ENCODE measurements around the gene SYT14. TPM values are rescaled to one million over a fixed set of nuclear protein-coding genes. Genes with fewer than 3 reads are reported as not detected.

The SYT14 gene
- polyA plus RNA-seq, 1 experiment, result 1.5 TPM

DNA sequence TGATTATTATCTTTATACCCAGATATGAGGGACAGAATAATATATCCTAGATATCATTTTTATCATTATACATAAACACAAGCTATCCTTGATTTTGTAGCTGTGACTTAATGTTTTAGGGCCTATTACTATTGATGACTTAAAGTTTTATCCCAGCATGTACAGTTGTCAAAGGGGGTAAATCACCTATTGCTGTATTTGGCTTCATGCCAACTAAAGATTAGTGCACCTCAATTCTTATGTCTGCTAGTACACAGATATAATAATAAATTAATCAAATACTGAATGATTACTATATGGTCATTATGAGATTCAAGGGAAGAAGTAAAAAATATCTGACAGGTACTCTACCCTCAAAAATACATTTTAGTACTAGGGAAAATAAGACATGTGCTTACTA lies 84.0 kb downstream of the SYT14 start:
- CTCF ChIA-PET, result no interaction called here

DNA sequence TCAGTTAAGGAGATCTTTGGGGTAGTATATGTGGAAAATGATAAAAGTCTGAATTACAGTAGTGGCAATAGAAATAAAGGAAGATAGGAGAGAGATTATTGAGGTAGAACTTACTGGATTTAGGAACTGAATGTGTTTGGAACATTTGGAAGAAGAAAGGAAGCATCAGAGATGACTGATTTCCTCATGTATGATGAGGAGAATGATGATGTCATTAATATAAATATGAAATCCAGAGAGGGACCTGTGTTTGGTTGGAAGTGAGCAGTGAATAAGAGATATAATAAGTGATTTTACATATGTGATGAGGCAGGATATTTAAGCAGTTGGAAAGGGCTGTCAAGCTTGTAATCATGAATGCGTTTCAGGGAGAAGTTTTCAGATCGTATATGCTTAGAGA lies 86.3 kb downstream of the SYT14 start:
- Histone ChIP-seq H3K36me3 (ENCODE audit: control insufficient read depth, insufficient read depth, low read length) (no peaks in the 10 kb centered on the region), H3K27me3 (ENCODE audit: control insufficient read depth, insufficient read depth, low read length) (no peaks in the 10 kb centered on the region), H3K4me3 (ENCODE audit: low read depth, low read length) (no peak overlapping the region)
- TF ChIP-seq, protein P1, sequence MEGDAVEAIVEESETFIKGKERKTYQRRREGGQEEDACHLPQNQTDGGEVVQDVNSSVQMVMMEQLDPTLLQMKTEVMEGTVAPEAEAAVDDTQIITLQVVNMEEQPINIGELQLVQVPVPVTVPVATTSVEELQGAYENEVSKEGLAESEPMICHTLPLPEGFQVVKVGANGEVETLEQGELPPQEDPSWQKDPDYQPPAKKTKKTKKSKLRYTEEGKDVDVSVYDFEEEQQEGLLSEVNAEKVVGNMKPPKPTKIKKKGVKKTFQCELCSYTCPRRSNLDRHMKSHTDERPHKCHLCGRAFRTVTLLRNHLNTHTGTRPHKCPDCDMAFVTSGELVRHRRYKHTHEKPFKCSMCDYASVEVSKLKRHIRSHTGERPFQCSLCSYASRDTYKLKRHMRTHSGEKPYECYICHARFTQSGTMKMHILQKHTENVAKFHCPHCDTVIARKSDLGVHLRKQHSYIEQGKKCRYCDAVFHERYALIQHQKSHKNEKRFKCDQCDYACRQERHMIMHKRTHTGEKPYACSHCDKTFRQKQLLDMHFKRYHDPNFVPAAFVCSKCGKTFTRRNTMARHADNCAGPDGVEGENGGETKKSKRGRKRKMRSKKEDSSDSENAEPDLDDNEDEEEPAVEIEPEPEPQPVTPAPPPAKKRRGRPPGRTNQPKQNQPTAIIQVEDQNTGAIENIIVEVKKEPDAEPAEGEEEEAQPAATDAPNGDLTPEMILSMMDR (IDR thresholded peaks at IDR 0.05; ENCODE audit: insufficient read depth, low read depth, low read length), result no peak
- no peak for DNase-seq (ENCODE audit: low read depth)
- POLR2A ChIA-PET, result no interaction called here
- CTCF ChIA-PET, result no interaction called here

More for the DNA sequence above, 84.0 kb downstream of the SYT14 start:
- no peak for DNase-seq (ENCODE audit: low read depth)
- Histone ChIP-seq H3K36me3 (ENCODE audit: control insufficient read depth, insufficient read depth, low read length) (no peaks in the 10 kb centered on the region), H3K4me3 (ENCODE audit: low read depth, low read length) (no peak overlapping the region), H3K27me3 (ENCODE audit: control insufficient read depth, insufficient read depth, low read length) (no peaks in the 10 kb centered on the region)
- POLR2A ChIA-PET, result no interaction called here
- TF ChIP-seq, protein P1 (IDR thresholded peaks at IDR 0.05; ENCODE audit: insufficient read depth, low read depth, low read length), result no peak

DNA sequence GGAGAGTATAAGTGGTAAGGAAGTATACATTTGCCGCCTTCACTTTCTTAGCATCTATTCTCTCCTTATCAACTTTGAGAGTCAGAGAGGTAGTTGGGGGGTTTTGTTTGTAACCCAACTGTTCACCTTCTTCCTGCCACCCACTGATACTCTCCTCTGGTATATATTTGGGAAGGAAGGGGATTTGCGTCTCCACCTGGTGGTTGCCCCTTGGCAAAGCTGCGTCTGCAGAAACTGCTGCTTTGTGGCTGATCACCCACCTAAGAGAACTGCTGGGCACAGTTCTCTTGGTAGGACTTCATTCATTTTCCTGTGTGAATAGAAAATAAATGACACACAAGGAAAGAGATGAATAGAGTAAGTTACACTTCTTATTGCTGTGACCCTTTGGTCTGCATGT lies 87.0 kb downstream of the SYT14 start:
- ChIA-PET POLR2A (no interaction called here), CTCF (interaction anchor here (0.5 to 2.1 kb wide), 2 partner anchors 9 to 13 kb away, joined by 3 to 4 read pairs; no protein-coding TSS in a partner anchor)
- H3K27me3 ChIP-seq (ENCODE audit: control insufficient read depth, insufficient read depth, low read length), result no peaks in the 10 kb centered on the region
- no peak overlapping the region for H3K4me3 ChIP-seq (ENCODE audit: low read depth, low read length)
- H3K36me3 ChIP-seq (ENCODE audit: control insufficient read depth, insufficient read depth, low read length), result no peaks in the 10 kb centered on the region
- DNase-seq (ENCODE audit: low read depth), result no peak
- TF ChIP-seq, protein P1 (IDR thresholded peaks at IDR 0.05; ENCODE audit: insufficient read depth, low read depth, low read length), result no peak

DNA sequence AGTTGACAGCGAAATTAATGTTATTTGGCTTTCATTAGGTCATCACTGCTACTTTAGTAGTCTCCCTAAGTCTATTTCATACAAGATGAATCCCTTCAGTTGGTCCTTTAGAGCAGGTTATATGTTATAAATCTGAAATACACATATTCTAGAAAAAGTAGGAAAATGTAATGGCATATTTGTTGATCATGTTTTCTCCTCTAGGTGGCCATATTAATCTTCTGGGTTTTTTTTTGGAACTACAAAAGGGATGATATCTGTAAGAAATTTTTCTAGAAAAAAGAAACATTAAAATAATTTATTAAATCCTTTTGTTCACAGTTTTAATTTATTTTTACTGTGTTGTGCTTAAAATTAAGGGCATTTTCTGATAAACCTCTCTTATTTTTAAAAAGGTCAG lies 87.9 kb downstream of the SYT14 start:
- ChIA-PET CTCF (interaction anchor here (2.1 kb wide), 1 partner anchor 14 kb away, joined by 4 read pairs; no protein-coding TSS in a partner anchor), POLR2A (no interaction called here)
- Histone ChIP-seq H3K27me3 (ENCODE audit: control insufficient read depth, insufficient read depth, low read length) (no peaks in the 10 kb centered on the region), H3K36me3 (ENCODE audit: control insufficient read depth, insufficient read depth, low read length) (no peaks in the 10 kb centered on the region), H3K4me3 (ENCODE audit: low read depth, low read length) (no peak overlapping the region)
- DNase-seq (ENCODE audit: low read depth), result no peak
- TF ChIP-seq, protein P1 (IDR thresholded peaks at IDR 0.05; ENCODE audit: insufficient read depth, low read depth, low read length), result no peak

DNA sequence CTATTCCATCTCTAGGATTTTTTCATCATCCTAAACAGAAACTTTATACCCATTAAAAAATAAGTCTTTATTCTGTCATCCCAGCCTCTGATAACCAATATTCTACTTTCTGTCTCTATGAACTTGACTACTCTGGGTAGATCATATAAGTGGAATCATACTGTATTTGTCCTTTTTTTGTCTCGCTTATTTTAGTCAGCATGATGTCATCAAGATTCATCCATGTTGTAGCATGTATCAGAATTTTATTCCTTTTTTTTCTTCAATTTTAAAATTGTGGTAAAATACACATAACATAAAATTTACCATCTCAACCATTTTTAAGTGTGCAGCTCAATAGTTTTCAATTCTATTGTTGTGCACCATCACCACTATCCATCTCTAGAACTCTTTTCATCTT lies 90.0 kb downstream of the SYT14 start:
- no peaks in the 10 kb centered on the region for H3K36me3 ChIP-seq (ENCODE audit: control insufficient read depth, insufficient read depth, low read length)
- no peak overlapping the region for H3K4me3 ChIP-seq (ENCODE audit: low read depth, low read length)
- no peaks in the 10 kb centered on the region for H3K27me3 ChIP-seq (ENCODE audit: control insufficient read depth, insufficient read depth, low read length)
- TF ChIP-seq, protein P1 (IDR thresholded peaks at IDR 0.05; ENCODE audit: insufficient read depth, low read depth, low read length), result no peak
- POLR2A ChIA-PET, result no interaction called here
- DNase-seq (ENCODE audit: low read depth), result no peak
- CTCF ChIA-PET, result no interaction called here
